HepG2 (cell line): ENCODE measurements around the gene CYP46A1. TPM values are rescaled to one million over a fixed set of nuclear protein-coding genes. Genes with fewer than 3 reads are reported as not detected.

Experiments
- CEBPG ChIP-seq: IDR thresholded peaks from 2 replicates; pipeline ENCODE4 v1.6.1; 2016
- CHD4 ChIP-seq: fragments of 200-600 bp; sonication (generic); IDR thresholded peaks from 2 replicates; pipeline ENCODE4 v1.7.0; 2017; ENCODE audit warnings: mild to moderate bottlenecking, low read length, borderline replicate concordance
- DPF2 ChIP-seq: sonication (generic); formaldehyde crosslinking; IDR thresholded peaks from 2 replicates; pipeline ENCODE4 v1.4.0; 2020; ENCODE audit warnings: mild to moderate bottlenecking, low read depth, missing genetic modification reagents, borderline replicate concordance
- MTA3 ChIP-seq: sonication (generic); formaldehyde crosslinking; IDR thresholded peaks from 2 replicates; pipeline ENCODE4 v1.4.0; 2020; ENCODE audit warnings: missing genetic modification reagents
- NFRKB ChIP-seq: fragments of 450-650 bp; IDR thresholded peaks from 2 replicates; pipeline ENCODE4 v1.6.1; 2017
- PAXIP1 ChIP-seq: sonication (generic); formaldehyde crosslinking; conservative IDR thresholded peaks from 2 replicates; pipeline ENCODE4 v1.4.0; 2020; ENCODE audit warnings: mild to moderate bottlenecking, missing genetic modification reagents, moderate library complexity
- PRDM4 ChIP-seq: sonication (generic); formaldehyde crosslinking; IDR thresholded peaks from 2 replicates; pipeline ENCODE4 v1.9.0; 2021; ENCODE audit warnings: missing genetic modification reagents, borderline replicate concordance
- ZBTB44 ChIP-seq: sonication (generic); formaldehyde crosslinking; IDR thresholded peaks from 2 replicates; pipeline ENCODE4 v1.4.0; 2020; ENCODE audit warnings: missing genetic modification reagents
- ZFP82 ChIP-seq: sonication (generic); formaldehyde crosslinking; IDR thresholded peaks from 2 replicates; pipeline ENCODE4 v1.5.1; 2020; ENCODE audit warnings: mild to moderate bottlenecking, missing genetic modification reagents, borderline replicate concordance
- ZNF33A ChIP-seq: sonication (generic); formaldehyde crosslinking; IDR thresholded peaks from 2 replicates; pipeline ENCODE4 v1.5.1; 2020; ENCODE audit warnings: missing genetic modification reagents, mild to moderate bottlenecking, moderate library complexity, borderline replicate concordance
- ZNF382 ChIP-seq: sonication (generic); formaldehyde crosslinking; IDR thresholded peaks from 2 replicates; pipeline ENCODE4 v1.5.0; 2020; ENCODE audit warnings: missing genetic modification reagents, mild to moderate bottlenecking, borderline replicate concordance
- ZNF512 ChIP-seq: sonication (generic); formaldehyde crosslinking; IDR thresholded peaks from 2 replicates; pipeline ENCODE4 v1.4.0; 2020; ENCODE audit warnings: mild to moderate bottlenecking, missing genetic modification reagents
- ZNF605 ChIP-seq: sonication (generic); formaldehyde crosslinking; IDR thresholded peaks from 2 replicates; pipeline ENCODE4 v1.8.0; 2022; ENCODE audit warnings: mild to moderate bottlenecking, missing genetic modification reagents
- ZNF747 ChIP-seq: sonication (generic); formaldehyde crosslinking; IDR thresholded peaks from 2 replicates; pipeline ENCODE4 v1.8.1; 2023; ENCODE audit warnings: missing genetic modification reagents, mild to moderate bottlenecking, borderline replicate concordance
- ZNF772 ChIP-seq: sonication (generic); formaldehyde crosslinking; IDR thresholded peaks from 2 replicates; pipeline ENCODE4 v1.5.0; 2020; ENCODE audit warnings: mild to moderate bottlenecking, missing genetic modification reagents
- ZNF816 ChIP-seq: sonication (generic); formaldehyde crosslinking; IDR thresholded peaks from 2 replicates; pipeline ENCODE4 v1.8.0; 2022; ENCODE audit warnings: missing genetic modification reagents, mild to moderate bottlenecking, borderline replicate concordance
- ZUFSP ChIP-seq: sonication (generic); formaldehyde crosslinking; IDR thresholded peaks from 2 replicates; pipeline ENCODE4 v1.9.0; 2021; ENCODE audit warnings: missing genetic modification reagents, mild to moderate bottlenecking, borderline replicate concordance
- polyA plus RNA-seq, 8 experiments: library from polyadenylated mRNA; depleted of rRNA in 3 of 8; stranded (reverse) in 7 of 8; unstranded in 1 of 8; fragments of >200 nt; fragmentation: Illumina TruSeq in 4 of 8; extraction: Trizol in 4 of 8; gene quantifications; 2 replicates each; pipeline versions ENCODE4 v1.2.1 to v1.2.3, GENCODE V29; 2011 to 2016; ENCODE audit warnings: low read depth in 4 of 8, missing spikeins in 1 of 8, mixed read lengths in 1 of 8; ENCODE audit not compliant: insufficient read depth in 1 of 8
- total RNA-seq, 5 experiments: library from RNA; depleted of rRNA; stranded (reverse); fragments of >200 nt; fragmentation: Illumina TruSeq; extraction: Trizol; gene quantifications; 2 replicates each; pipeline ENCODE4 v1.2.3, GENCODE V29; 2016; ENCODE audit warnings: low read depth in 1 of 5

CYP46A1 gene
- total and polyA plus RNA-seq, 2 of the 13 experiments (the other 11 are each of a cell fraction or from before 2014, with no cell fraction given) = not detected

- peak; percentile 91 for TF ChIP-seq PAXIP1 (CRISPR knock-in tag)
- TF ChIP-seq CHD4 = no peak
- TF ChIP-seq ZNF772 (CRISPR knock-in tag) = no peak
- no peak for TF ChIP-seq ZNF512 (CRISPR knock-in tag)
- peak; percentile 40; the same call in 1 of the 2 replicates for TF ChIP-seq DPF2 (CRISPR knock-in tag)
- TF ChIP-seq ZNF747 (CRISPR knock-in tag) = 0 out of 2 replicates have a peak, but pooled peaks have one; percentile 43
- TF ChIP-seq ZFP82 (CRISPR knock-in tag) = no peak; the same call in 1 of the 2 replicates
- no peak for TF ChIP-seq MTA3
- 0 out of 2 replicates have a peak, but pooled peaks have one; percentile 26 for TF ChIP-seq ZNF816
- TF ChIP-seq ZNF605 = no peak
- 0 out of 2 replicates have a peak, but pooled peaks have one; percentile 11 for TF ChIP-seq CEBPG (CRISPR knock-in tag)
- no peak for TF ChIP-seq NFRKB
- TF ChIP-seq PRDM4 = no peak
- no peak for TF ChIP-seq ZNF382
- TF ChIP-seq ZBTB44 (CRISPR knock-in tag) = no peak
- no peak for TF ChIP-seq ZNF33A (CRISPR knock-in tag)
- no peak for TF ChIP-seq ZUFSP (CRISPR knock-in tag)
Measured at GRCh38 chr14:99729991-99730875, 46.1 kb downstream of the CYP46A1 start (continued).
